Spleen (tissue), 7 donors: Measurements from ENCODE around the gene NPHP4.

ENCODE experiments used
- POLR2A ChIP-seq, 3 donors: fragments of 450-650 bp; IDR thresholded peaks; one replicate each; pipeline ENCODE4 v1.5.1; 2017; ENCODE audit warnings: antibody characterized with exemption in 3 of 3, mild to moderate bottlenecking in 1 of 3
- POLR2AphosphoS5 ChIP-seq, 3 donors: sonication (generic); formaldehyde crosslinking; IDR thresholded peaks; one replicate each; pipeline ENCODE4 v1.5.1; 2017; ENCODE audit warnings: antibody characterized with exemption in 3 of 3
- TF ChIP-seq, protein P1 (sequence below), 11 experiments: fragments of 200-600 bp in 7 of 11; fragments of 450-650 bp in 4 of 11; sonication (generic) in 4 of 11; IDR thresholded peaks in 8 of 11; conservative IDR thresholded peaks in 3 of 11; 1 replicate in 7 of 11; 2 replicates in 4 of 11; pipeline versions ENCODE4 v1.4.0 to v1.8.0; 2016 to 2021; ENCODE audit warnings: antibody characterized with exemption in 11 of 11, inconsistent platforms in 4 of 11, mild to moderate bottlenecking in 1 of 11
- donor health status: DM: no; HTN: no; CAD: no; lungs with moderate emphysema.
- donor health status: DM: no; HTN: no; CAD: no.
- donor health status: DM: no; HTN: no; CAD: no.

DNA sequence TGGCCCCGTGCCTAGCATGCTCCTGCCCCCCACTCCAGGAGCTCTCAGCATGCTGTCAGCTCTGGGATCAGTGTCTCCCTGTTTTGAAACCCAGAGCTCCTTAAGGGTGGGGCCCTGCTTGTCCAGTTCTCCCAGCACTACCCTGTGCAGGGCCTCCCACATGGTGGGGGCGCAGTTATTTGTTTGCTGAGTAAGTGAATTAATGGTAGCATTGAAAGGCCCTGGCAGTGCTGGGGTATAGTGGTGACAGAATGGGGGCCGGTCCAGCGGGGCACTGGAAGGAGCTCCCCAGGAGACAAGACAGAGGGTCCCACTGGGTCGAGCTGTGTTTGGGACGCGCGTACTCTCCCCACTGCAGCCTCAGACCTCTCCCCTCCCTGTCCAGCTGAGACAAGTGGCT, 99.9 kb downstream of the NPHP4 start:
- no peak for TF ChIP-seq POLR2A (IDR thresholded peaks at IDR 0.05)
- TF ChIP-seq, protein P1, sequence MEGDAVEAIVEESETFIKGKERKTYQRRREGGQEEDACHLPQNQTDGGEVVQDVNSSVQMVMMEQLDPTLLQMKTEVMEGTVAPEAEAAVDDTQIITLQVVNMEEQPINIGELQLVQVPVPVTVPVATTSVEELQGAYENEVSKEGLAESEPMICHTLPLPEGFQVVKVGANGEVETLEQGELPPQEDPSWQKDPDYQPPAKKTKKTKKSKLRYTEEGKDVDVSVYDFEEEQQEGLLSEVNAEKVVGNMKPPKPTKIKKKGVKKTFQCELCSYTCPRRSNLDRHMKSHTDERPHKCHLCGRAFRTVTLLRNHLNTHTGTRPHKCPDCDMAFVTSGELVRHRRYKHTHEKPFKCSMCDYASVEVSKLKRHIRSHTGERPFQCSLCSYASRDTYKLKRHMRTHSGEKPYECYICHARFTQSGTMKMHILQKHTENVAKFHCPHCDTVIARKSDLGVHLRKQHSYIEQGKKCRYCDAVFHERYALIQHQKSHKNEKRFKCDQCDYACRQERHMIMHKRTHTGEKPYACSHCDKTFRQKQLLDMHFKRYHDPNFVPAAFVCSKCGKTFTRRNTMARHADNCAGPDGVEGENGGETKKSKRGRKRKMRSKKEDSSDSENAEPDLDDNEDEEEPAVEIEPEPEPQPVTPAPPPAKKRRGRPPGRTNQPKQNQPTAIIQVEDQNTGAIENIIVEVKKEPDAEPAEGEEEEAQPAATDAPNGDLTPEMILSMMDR (IDR thresholded peaks at IDR 0.05 in 8 of 11, conservative IDR thresholded peaks at IDR 0.05 in 3 of 11) = no peak
- no peak for TF ChIP-seq POLR2AphosphoS5 (IDR thresholded peaks at IDR 0.05)
